ENCODE results near the gene SLC22A23. TPM values are rescaled to one million over a fixed set of nuclear protein-coding genes. Genes with fewer than 3 reads are reported as not detected.

The SLC22A23 gene
- total RNA-seq, 1 experiment from 2014 or later, result 6.8 TPM

- Histone ChIP-seq H3K23ac (ENCODE audit: insufficient read length, low read depth, low read length) (no peak overlapping the region), H3K79me2 (ENCODE audit: insufficient read depth, low read length) (peaks cover 18% of the 10 kb centered on the region), H3K27ac (ENCODE audit: insufficient read length, low read depth, low read length) (no peak overlapping the region), H3K18ac (ENCODE audit: insufficient read length, low read depth, low read length) (no peak overlapping the region), H3K27me3 (ENCODE audit: insufficient read depth, low read length) (no peaks in the 10 kb centered on the region; the same call in 1 of the 2 replicates), H4K5ac (ENCODE audit: insufficient read length, low read depth, low read length) (no peak overlapping the region), H2AK5ac (ENCODE audit: insufficient read length, low read length) (no peak overlapping the region), H2BK15ac (ENCODE audit: low read depth, low read length) (no peak overlapping the region), H3K23me2 (ENCODE audit: insufficient read length, low read depth, low read length, poor library complexity, severe bottlenecking) (peaks cover 47% of the 10 kb centered on the region), H3K14ac (ENCODE audit: insufficient read depth, low read length) (no peak overlapping the region), H2BK20ac (ENCODE audit: low read depth, low read length, poor library complexity, severe bottlenecking) (no peak overlapping the region), H3K4me1 (ENCODE audit: insufficient read depth, low read length) (peaks cover 5% of the 10 kb centered on the region; the same call in 1 of the 2 replicates), H3K9ac (ENCODE audit: extremely low read depth, insufficient read length, low read length) (no peak overlapping the region), H3K9me3 (ENCODE audit: control insufficient read depth, low read depth, low read length) (no peaks in the 10 kb centered on the region), H2BK12ac (ENCODE audit: insufficient read length, low read depth, low read length) (no peak overlapping the region), H4K91ac (ENCODE audit: insufficient read length, low read depth, low read length) (no peak overlapping the region), H4K8ac (replicated peaks; ENCODE audit: insufficient read length, low read depth, low read length) (no peak overlapping the region), H2BK5ac (ENCODE audit: insufficient read length, low read length) (no peak overlapping the region), H2AFZ (ENCODE audit: low read length) (no peak overlapping the region), H3T11ph (ENCODE audit: low read length) (no peak overlapping the region), H3K56ac (ENCODE audit: insufficient read length, low read depth, low read length) (no peak overlapping the region), H2BK120ac (ENCODE audit: low read depth, low read length, poor library complexity, severe bottlenecking) (no peak overlapping the region), H3K4ac (ENCODE audit: low read depth, low read length) (no peak overlapping the region), H4K20me1 (ENCODE audit: control insufficient read depth, insufficient read depth, insufficient read length) (no peaks in the 10 kb centered on the region), H3K4me2 (ENCODE audit: insufficient read depth, insufficient read length, low read length) (peak overlapping the region; percentile 87), H3K79me1 (ENCODE audit: insufficient read depth, low read depth, low read length, poor library complexity, severe bottlenecking) (peaks cover 4% of the 10 kb centered on the region)
- Mint-ChIP-seq H3K4me1 (peaks cover 49 to 51% of the 10 kb centered on the region in 2 experiments), H3K27ac (peak overlapping the region in 1 of 3 experiments; percentile 87; a peak in 1 of 7 replicates), H3K27me3 (ENCODE audit: low read depth) (peaks cover 43% of the 10 kb centered on the region), H3K9me3 (peaks cover 0 to 2% of the 10 kb centered on the region in 2 experiments; a peak in 1 of 5 replicates), H3K36me3 (ENCODE audit: insufficient read depth in 1 of 3, low read depth in 3 of 3) (peaks cover 9 to 13% (median 11%) of the 10 kb centered on the region in 3 experiments), H3K4me3 (peak overlapping the region; percentile 91 to 92)
- peak; percentile 80 for DNase-seq
- TF ChIP-seq, protein P1, sequence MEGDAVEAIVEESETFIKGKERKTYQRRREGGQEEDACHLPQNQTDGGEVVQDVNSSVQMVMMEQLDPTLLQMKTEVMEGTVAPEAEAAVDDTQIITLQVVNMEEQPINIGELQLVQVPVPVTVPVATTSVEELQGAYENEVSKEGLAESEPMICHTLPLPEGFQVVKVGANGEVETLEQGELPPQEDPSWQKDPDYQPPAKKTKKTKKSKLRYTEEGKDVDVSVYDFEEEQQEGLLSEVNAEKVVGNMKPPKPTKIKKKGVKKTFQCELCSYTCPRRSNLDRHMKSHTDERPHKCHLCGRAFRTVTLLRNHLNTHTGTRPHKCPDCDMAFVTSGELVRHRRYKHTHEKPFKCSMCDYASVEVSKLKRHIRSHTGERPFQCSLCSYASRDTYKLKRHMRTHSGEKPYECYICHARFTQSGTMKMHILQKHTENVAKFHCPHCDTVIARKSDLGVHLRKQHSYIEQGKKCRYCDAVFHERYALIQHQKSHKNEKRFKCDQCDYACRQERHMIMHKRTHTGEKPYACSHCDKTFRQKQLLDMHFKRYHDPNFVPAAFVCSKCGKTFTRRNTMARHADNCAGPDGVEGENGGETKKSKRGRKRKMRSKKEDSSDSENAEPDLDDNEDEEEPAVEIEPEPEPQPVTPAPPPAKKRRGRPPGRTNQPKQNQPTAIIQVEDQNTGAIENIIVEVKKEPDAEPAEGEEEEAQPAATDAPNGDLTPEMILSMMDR (conservative IDR thresholded peaks at IDR 0.05), result peak; percentile 30; the same call in 1 of the 3 replicates
- no CpG with 5 or more reads among the region's 28 CpGs for WGBS (ENCODE audit: extremely low coverage, insufficient read length, low lambda C conversion rate)
Observed at GRCh38 chr6:3229566-3230178, 227.2 kb downstream of the SLC22A23 start.
